Smooth muscle cell of the brain vasculature (primary cell): Measurements from ENCODE around the gene SLC6A7.
"Not testable (repeated sequence)": the region's sequence is repeated elsewhere in the genome, so short reads cannot be mapped to it uniquely, and the experiment has no call there.

Experiments
- DNase-seq: peaks from one replicate; pipeline ENCODE4 v3.0.0-alpha.2; 2012; ENCODE audit warnings: low read depth, low spot score

Gene SLC6A7

GRCh38 chr5:150241298-150242160 lies 51.7 kb downstream of the SLC6A7 start:
- DNase-seq: no peak

- DNase-seq: no peak
These were observed 52.5 kb downstream of the SLC6A7 start for GRCh38 chr5:150242251-150242894.

GRCh38 chr5:150243590-150243989 lies 53.7 kb downstream of the SLC6A7 start:
- no peak for DNase-seq

- no peak for DNase-seq
These were observed 54.3 kb downstream of the SLC6A7 start for GRCh38 chr5:150244209-150244608.

- DNase-seq: no peak
These were observed 55.4 kb downstream of the SLC6A7 start for GRCh38 chr5:150245111-150245789.

GRCh38 chr5:150245808-150246207 lies 55.9 kb downstream of the SLC6A7 start:
- no peak for DNase-seq

GRCh38 chr5:150246429-150246828 lies 56.6 kb downstream of the SLC6A7 start:
- DNase-seq: no peak

GRCh38 chr5:150246835-150247234 lies 57.0 kb downstream of the SLC6A7 start:
- DNase-seq: no peak

GRCh38 chr5:150247726-150248125 lies 57.9 kb downstream of the SLC6A7 start:
- no peak for DNase-seq

GRCh38 chr5:150248493-150248892 lies 58.6 kb downstream of the SLC6A7 start:
- DNase-seq: not testable (repeated sequence)

GRCh38 chr5:150248946-150249345 lies 59.1 kb downstream of the SLC6A7 start:
- no peak for DNase-seq

GRCh38 chr5:150249744-150250143 lies 59.9 kb downstream of the SLC6A7 start:
- DNase-seq: no peak

- DNase-seq: no peak
These were observed 61.6 kb downstream of the SLC6A7 start for GRCh38 chr5:150251504-150251903.

- no peak for DNase-seq
These were observed 62.6 kb downstream of the SLC6A7 start for GRCh38 chr5:150252489-150252888.

GRCh38 chr5:150253416-150254208 lies 63.8 kb downstream of the SLC6A7 start:
- DNase-seq: no peak

GRCh38 chr5:150254363-150254762 lies 64.5 kb downstream of the SLC6A7 start:
- no peak for DNase-seq

- no peak for DNase-seq
These were observed 64.9 kb downstream of the SLC6A7 start for GRCh38 chr5:150254774-150255173.

GRCh38 chr5:150255659-150256409 lies 66.0 kb downstream of the SLC6A7 start:
- DNase-seq: no peak

GRCh38 chr5:150256410-150257064 lies 66.7 kb downstream of the SLC6A7 start:
- no peak for DNase-seq

GRCh38 chr5:150257424-150257823 lies 67.6 kb downstream of the SLC6A7 start:
- no peak for DNase-seq
